Tibial nerve (tissue), 4 donors: ENCODE measurements around the gene RANBP3L. TPM values are rescaled to one million over a fixed set of nuclear protein-coding genes. Genes with fewer than 3 reads are reported as not detected.

ENCODE experiments used
- DNase-seq, 2 donors: peaks; one replicate each; pipeline ENCODE4 v3.0.0-alpha.2; 2019; ENCODE audit warnings: low spot score in 2 of 2
- H3K27ac ChIP-seq, 4 donors: fragments of 200-600 bp; sonication (generic) in 3 of 4; one replicate each; pipeline ENCODE4 v1.5.1; 2017 to 2019; ENCODE audit warnings: mild to moderate bottlenecking in 1 of 4
- H3K27me3 ChIP-seq, 2 donors: fragments of 200-600 bp; sonication (generic) in 1 of 2; one replicate each; pipeline versions ENCODE4 v1.5.1 to v1.6.0; 2017 to 2019
- H3K36me3 ChIP-seq, 3 donors: fragments of 200-600 bp; sonication (generic); one replicate each; pipeline ENCODE4 v1.5.1; 2018 to 2019
- H3K4me1 ChIP-seq, 4 donors: fragments of 200-600 bp; sonication (generic) in 3 of 4; one replicate each; pipeline ENCODE4 v1.5.1; 2017 to 2019
- H3K4me3 ChIP-seq, 4 donors: fragments of 200-600 bp; sonication (generic) in 3 of 4; one replicate each; pipeline ENCODE4 v1.5.1; 2017 to 2019; ENCODE audit warnings: mild to moderate bottlenecking in 1 of 4, moderate library complexity in 1 of 4
- H3K9me3 ChIP-seq, 4 donors: fragments of 200-600 bp; sonication (generic) in 3 of 4; one replicate each; pipeline ENCODE4 v1.5.1; 2017 to 2019
- CTCF ChIP-seq, 5 experiments: fragments of 200-600 bp in 3 of 5; fragments of 450-650 bp in 2 of 5; sonication (generic) in 3 of 5; IDR thresholded peaks; one replicate each; pipeline ENCODE4 v1.5.1; 2016 to 2019; ENCODE audit warnings: antibody characterized with exemption in 5 of 5, mild to moderate bottlenecking in 3 of 5, moderate library complexity in 2 of 5
- EP300 ChIP-seq, 2 donors: sonication (generic); formaldehyde crosslinking; IDR thresholded peaks; one replicate each; pipeline ENCODE4 v1.6.1; 2017; ENCODE audit warnings: antibody characterized with exemption in 2 of 2, mild to moderate bottlenecking in 1 of 2
- POLR2A ChIP-seq, 2 donors: fragments of 450-650 bp; IDR thresholded peaks; one replicate each; pipeline ENCODE4 v1.6.1; 2017; ENCODE audit warnings: antibody characterized with exemption in 2 of 2, mild to moderate bottlenecking in 2 of 2, moderate library complexity in 2 of 2
- WGBS, 2 donors: methylation state at CpG; one replicate each; pipeline ENCODE4 v1.1.5; 2018; 5-methylcytosine and 5-hydroxymethylcytosine counted together
- total RNA-seq, 4 donors: library from RNA; depleted of rRNA; stranded (reverse); fragments of >200 nt; gene quantifications; one replicate each; pipeline ENCODE4 v1.1.0, GENCODE V29; 2016

Gene RANBP3L
- total RNA-seq, 4 donors from 2014 or later, result 2.1 to 21.6 (median 4.5) TPM

GRCh38 chr5:36215910-36216309, 85.8 kb downstream of the RANBP3L start:
- Histone ChIP-seq H3K36me3 (peaks cover 0 to 69% (median 0%) of the 10 kb centered on the region in 3 donors), H3K9me3 (no peaks in the 10 kb centered on the region)
- 83% methylated on average over 2 of the region's 2 CpGs for WGBS, 2 donors

DNA sequence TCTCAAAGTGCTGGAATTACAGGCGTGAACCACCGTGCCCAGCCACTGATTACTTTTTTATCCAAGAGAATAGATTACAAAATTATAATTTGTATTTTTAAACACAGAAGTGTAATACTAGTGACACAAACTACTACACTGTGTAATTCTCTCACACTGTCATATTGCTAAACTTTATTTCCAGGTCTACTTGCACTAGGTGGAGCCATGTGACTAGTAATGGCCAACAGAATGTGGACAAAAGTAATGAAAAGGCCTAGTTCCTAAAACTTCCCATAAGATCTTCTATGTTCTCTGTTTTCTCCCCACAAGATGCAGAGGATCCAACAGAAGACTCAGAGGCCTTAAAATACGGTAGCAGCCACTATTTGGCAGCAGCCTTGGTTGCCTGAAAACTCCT, 87.3 kb downstream of the RANBP3L start:
- no peaks in the 10 kb centered on the region for H3K9me3 ChIP-seq

More at GRCh38 chr5:36215910-36216309, 85.8 kb downstream of the RANBP3L start:
- Histone ChIP-seq H3K27me3 (no peaks in the 10 kb centered on the region), H3K27ac (no peak overlapping the region), H3K4me3 (no peak overlapping the region), H3K4me1 (no peaks in the 10 kb centered on the region)
- no peak for TF ChIP-seq CTCF (IDR thresholded peaks at IDR 0.05)
- TF ChIP-seq EP300 (IDR thresholded peaks at IDR 0.05), result no peak
- TF ChIP-seq POLR2A (IDR thresholded peaks at IDR 0.05), result no peak
- no peak for DNase-seq

GRCh38 chr5:36209664-36210063, 92.0 kb downstream of the RANBP3L start:
- WGBS, 2 donors, result 87 to 91% methylated on average over 3 of the region's 3 CpGs
- Histone ChIP-seq H3K27ac (no peak overlapping the region), H3K9me3 (no peaks in the 10 kb centered on the region), H3K27me3 (no peaks in the 10 kb centered on the region), H3K4me1 (no peaks in the 10 kb centered on the region), H3K36me3 (peaks cover 0 to 59% (median 0%) of the 10 kb centered on the region in 3 donors), H3K4me3 (no peak overlapping the region)
- no peak for TF ChIP-seq EP300 (IDR thresholded peaks at IDR 0.05)
- TF ChIP-seq POLR2A (IDR thresholded peaks at IDR 0.05), result no peak
- TF ChIP-seq CTCF (IDR thresholded peaks at IDR 0.05), result no peak
- no peak for DNase-seq

More for the DNA sequence above, 87.3 kb downstream of the RANBP3L start:
- no peaks in the 10 kb centered on the region for H3K4me1 ChIP-seq
- peaks cover 0 to 60% (median 0%) of the 10 kb centered on the region in 3 donors for H3K36me3 ChIP-seq
- no peak for DNase-seq
- no peaks in the 10 kb centered on the region for H3K27me3 ChIP-seq
- 83 to 91% methylated on average over 3 of the region's 3 CpGs for WGBS, 2 donors
- TF ChIP-seq EP300 (IDR thresholded peaks at IDR 0.05), result no peak
- TF ChIP-seq POLR2A (IDR thresholded peaks at IDR 0.05), result no peak
- TF ChIP-seq CTCF (IDR thresholded peaks at IDR 0.05), result no peak
- H3K27ac ChIP-seq, result no peak overlapping the region
- H3K4me3 ChIP-seq, result no peak overlapping the region

DNA sequence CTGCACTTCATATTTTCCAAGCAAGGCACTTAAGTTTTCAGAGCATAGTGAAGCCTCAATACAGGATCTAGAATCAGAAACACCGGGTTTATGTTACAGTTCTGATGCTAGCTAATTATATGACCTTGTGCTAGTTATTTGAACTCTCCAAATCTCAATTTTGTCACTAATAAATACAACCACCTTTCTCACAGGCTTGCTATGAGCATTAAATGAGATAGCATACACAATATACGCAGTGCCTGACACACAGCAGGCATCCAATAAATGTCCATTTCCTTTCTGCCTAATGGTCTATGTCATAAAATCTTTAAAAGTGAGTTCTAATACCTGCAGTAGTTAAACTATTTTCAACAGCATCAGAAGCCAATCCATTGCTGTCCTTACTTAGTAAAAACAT, 92.9 kb downstream of the RANBP3L start:
- Histone ChIP-seq H3K27ac (no peak overlapping the region), H3K27me3 (no peaks in the 10 kb centered on the region), H3K36me3 (peaks cover 0 to 53% (median 0%) of the 10 kb centered on the region in 3 donors), H3K4me3 (no peak overlapping the region), H3K9me3 (no peaks in the 10 kb centered on the region), H3K4me1 (no peaks in the 10 kb centered on the region)
- TF ChIP-seq CTCF (IDR thresholded peaks at IDR 0.05), result no peak
- TF ChIP-seq POLR2A (IDR thresholded peaks at IDR 0.05), result no peak
- TF ChIP-seq EP300 (IDR thresholded peaks at IDR 0.05), result no peak
- WGBS, 2 donors, result 96 to 100% methylated on average over 2 of the region's 2 CpGs
- no peak for DNase-seq

GRCh38 chr5:36206913-36207312, 94.8 kb downstream of the RANBP3L start:
- no peaks in the 10 kb centered on the region for H3K4me1 ChIP-seq
- TF ChIP-seq EP300 (IDR thresholded peaks at IDR 0.05) (no peak), POLR2A (IDR thresholded peaks at IDR 0.05) (no peak), CTCF (IDR thresholded peaks at IDR 0.05) (no peak)
- H3K9me3 ChIP-seq, result no peaks in the 10 kb centered on the region
- H3K27ac ChIP-seq, result no peak overlapping the region
- H3K36me3 ChIP-seq, result peaks cover 0 to 56% (median 0%) of the 10 kb centered on the region in 3 donors
- no peaks in the 10 kb centered on the region for H3K27me3 ChIP-seq
- no peak overlapping the region for H3K4me3 ChIP-seq
- DNase-seq, result no peak
